ENCODE data around the gene SEMA6B.

Gene SEMA6B

GRCh38 chr19:4559569-4559968 is at the start of gene SEMA6B:
TSS of gene SEMA6B (minus strand) at chr19:4559684. CDS start at chr19:4558457, 1,227 bp downstream.
- Histone ChIP-seq H3K27me3 (ENCODE audit: control insufficient read depth in 2 of 2, insufficient read depth in 2 of 2, low read length in 2 of 2) (no peaks in the 10 kb centered on the region), H3K27ac (ENCODE audit: low read depth in 2 of 2, low read length in 2 of 2) (peak within 1 kb of the TSS; percentile 46 to 58), H3K36me3 (ENCODE audit: control insufficient read depth in 2 of 2, insufficient read depth in 2 of 2, low read length in 2 of 2) (no peaks in the 10 kb centered on the region), H3K9me3 (ENCODE audit: control insufficient read depth in 2 of 2, low read length in 2 of 2) (no peaks in the 10 kb centered on the region), H3K9ac (ENCODE audit: low read depth in 1 of 2, low read length in 2 of 2) (peak within 1 kb of the TSS in 1 of 2 donors; percentile 37), H3K4me3 (ENCODE audit: low read length in 2 of 2) (peak within 1 kb of the TSS; percentile 6 to 56), H3K4me1 (ENCODE audit: control insufficient read depth in 2 of 2, insufficient read depth in 2 of 2, low read length in 2 of 2) (peaks cover 0 to 5% of the 10 kb centered on the region in 2 donors)

GRCh38 chr19:4606921-4607678 is 47.6 kb upstream of the SEMA6B start:
- Histone ChIP-seq H3K36me3 (ENCODE audit: control insufficient read depth in 2 of 2, insufficient read depth in 2 of 2, low read length in 2 of 2) (no peaks in the 10 kb centered on the region), H3K4me3 (ENCODE audit: low read length in 2 of 2) (no peak overlapping the region), H3K9me3 (ENCODE audit: control insufficient read depth in 2 of 2, low read length in 2 of 2) (no peaks in the 10 kb centered on the region), H3K9ac (ENCODE audit: low read depth in 1 of 2, low read length in 2 of 2) (no peak overlapping the region), H3K27me3 (ENCODE audit: control insufficient read depth in 2 of 2, insufficient read depth in 2 of 2, low read length in 2 of 2) (peaks cover 4 to 8% of the 10 kb centered on the region in 2 donors), H3K27ac (ENCODE audit: low read depth in 2 of 2, low read length in 2 of 2) (no peak overlapping the region), H3K4me1 (ENCODE audit: control insufficient read depth in 2 of 2, insufficient read depth in 2 of 2, low read length in 2 of 2) (no peaks in the 10 kb centered on the region)

- Histone ChIP-seq H3K9ac (ENCODE audit: low read depth in 1 of 2, low read length in 2 of 2) (no peak overlapping the region), H3K27ac (ENCODE audit: low read depth in 2 of 2, low read length in 2 of 2) (no peak overlapping the region), H3K4me3 (ENCODE audit: low read length in 2 of 2) (no peak overlapping the region), H3K9me3 (ENCODE audit: control insufficient read depth in 2 of 2, low read length in 2 of 2) (no peaks in the 10 kb centered on the region), H3K27me3 (ENCODE audit: control insufficient read depth in 2 of 2, insufficient read depth in 2 of 2, low read length in 2 of 2) (peaks cover 4 to 8% of the 10 kb centered on the region in 2 donors), H3K4me1 (ENCODE audit: control insufficient read depth in 2 of 2, insufficient read depth in 2 of 2, low read length in 2 of 2) (no peaks in the 10 kb centered on the region), H3K36me3 (ENCODE audit: control insufficient read depth in 2 of 2, insufficient read depth in 2 of 2, low read length in 2 of 2) (no peaks in the 10 kb centered on the region)
Observed at GRCh38 chr19:4606181-4606580, 46.7 kb upstream of the SEMA6B start.

GRCh38 chr19:4604912-4605311 is 45.4 kb upstream of the SEMA6B start:
- H3K9me3 ChIP-seq (ENCODE audit: control insufficient read depth in 2 of 2, low read length in 2 of 2), result no peaks in the 10 kb centered on the region
- peaks cover 8% of the 10 kb centered on the region in 2 donors for H3K27me3 ChIP-seq (ENCODE audit: control insufficient read depth in 2 of 2, insufficient read depth in 2 of 2, low read length in 2 of 2)
- no peaks in the 10 kb centered on the region for H3K4me1 ChIP-seq (ENCODE audit: control insufficient read depth in 2 of 2, insufficient read depth in 2 of 2, low read length in 2 of 2)
- no peak overlapping the region for H3K9ac ChIP-seq (ENCODE audit: low read depth in 1 of 2, low read length in 2 of 2)
- H3K36me3 ChIP-seq (ENCODE audit: control insufficient read depth in 2 of 2, insufficient read depth in 2 of 2, low read length in 2 of 2), result no peaks in the 10 kb centered on the region
- no peak overlapping the region for H3K4me3 ChIP-seq (ENCODE audit: low read length in 2 of 2)
- H3K27ac ChIP-seq (ENCODE audit: low read depth in 2 of 2, low read length in 2 of 2), result no peak overlapping the region

GRCh38 chr19:4602915-4603314 is 43.4 kb upstream of the SEMA6B start:
- peaks cover 11 to 13% of the 10 kb centered on the region in 2 donors for H3K27me3 ChIP-seq (ENCODE audit: control insufficient read depth in 2 of 2, insufficient read depth in 2 of 2, low read length in 2 of 2)
- H3K4me3 ChIP-seq (ENCODE audit: low read length in 2 of 2), result no peak overlapping the region
- H3K4me1 ChIP-seq (ENCODE audit: control insufficient read depth in 2 of 2, insufficient read depth in 2 of 2, low read length in 2 of 2), result no peaks in the 10 kb centered on the region
- H3K27ac ChIP-seq (ENCODE audit: low read depth in 2 of 2, low read length in 2 of 2), result no peak overlapping the region
- no peaks in the 10 kb centered on the region for H3K9me3 ChIP-seq (ENCODE audit: control insufficient read depth in 2 of 2, low read length in 2 of 2)
- no peak overlapping the region for H3K9ac ChIP-seq (ENCODE audit: low read depth in 1 of 2, low read length in 2 of 2)
- no peaks in the 10 kb centered on the region for H3K36me3 ChIP-seq (ENCODE audit: control insufficient read depth in 2 of 2, insufficient read depth in 2 of 2, low read length in 2 of 2)

- Histone ChIP-seq H3K27ac (ENCODE audit: low read depth in 2 of 2, low read length in 2 of 2) (no peak overlapping the region), H3K27me3 (ENCODE audit: control insufficient read depth in 2 of 2, insufficient read depth in 2 of 2, low read length in 2 of 2) (peaks cover 11 to 14% of the 10 kb centered on the region in 2 donors), H3K36me3 (ENCODE audit: control insufficient read depth in 2 of 2, insufficient read depth in 2 of 2, low read length in 2 of 2) (no peaks in the 10 kb centered on the region), H3K4me1 (ENCODE audit: control insufficient read depth in 2 of 2, insufficient read depth in 2 of 2, low read length in 2 of 2) (no peaks in the 10 kb centered on the region), H3K9me3 (ENCODE audit: control insufficient read depth in 2 of 2, low read length in 2 of 2) (no peaks in the 10 kb centered on the region), H3K4me3 (ENCODE audit: low read length in 2 of 2) (no peak overlapping the region), H3K9ac (ENCODE audit: low read depth in 1 of 2, low read length in 2 of 2) (no peak overlapping the region)
Observed at GRCh38 chr19:4602173-4602788, 42.8 kb upstream of the SEMA6B start.

- H3K4me1 ChIP-seq (ENCODE audit: control insufficient read depth in 2 of 2, insufficient read depth in 2 of 2, low read length in 2 of 2), result no peaks in the 10 kb centered on the region
- no peaks in the 10 kb centered on the region for H3K36me3 ChIP-seq (ENCODE audit: control insufficient read depth in 2 of 2, insufficient read depth in 2 of 2, low read length in 2 of 2)
- H3K4me3 ChIP-seq (ENCODE audit: low read length in 2 of 2), result no peak overlapping the region
- H3K27ac ChIP-seq (ENCODE audit: low read depth in 2 of 2, low read length in 2 of 2), result no peak overlapping the region
- no peaks in the 10 kb centered on the region for H3K9me3 ChIP-seq (ENCODE audit: control insufficient read depth in 2 of 2, low read length in 2 of 2)
- H3K27me3 ChIP-seq (ENCODE audit: control insufficient read depth in 2 of 2, insufficient read depth in 2 of 2, low read length in 2 of 2), result peaks cover 14 to 15% of the 10 kb centered on the region in 2 donors
- H3K9ac ChIP-seq (ENCODE audit: low read depth in 1 of 2, low read length in 2 of 2), result no peak overlapping the region
Observed at GRCh38 chr19:4600893-4601292, 41.4 kb upstream of the SEMA6B start.

GRCh38 chr19:4600082-4600481 is 40.6 kb upstream of the SEMA6B start:
- H3K9ac ChIP-seq (ENCODE audit: low read depth in 1 of 2, low read length in 2 of 2), result no peak overlapping the region
- H3K36me3 ChIP-seq (ENCODE audit: control insufficient read depth in 2 of 2, insufficient read depth in 2 of 2, low read length in 2 of 2), result no peaks in the 10 kb centered on the region
- no peak overlapping the region for H3K27ac ChIP-seq (ENCODE audit: low read depth in 2 of 2, low read length in 2 of 2)
- H3K4me3 ChIP-seq (ENCODE audit: low read length in 2 of 2), result no peak overlapping the region
- H3K4me1 ChIP-seq (ENCODE audit: control insufficient read depth in 2 of 2, insufficient read depth in 2 of 2, low read length in 2 of 2), result no peaks in the 10 kb centered on the region
- H3K9me3 ChIP-seq (ENCODE audit: control insufficient read depth in 2 of 2, low read length in 2 of 2), result no peaks in the 10 kb centered on the region
- H3K27me3 ChIP-seq (ENCODE audit: control insufficient read depth in 2 of 2, insufficient read depth in 2 of 2, low read length in 2 of 2), result peaks cover 14 to 15% of the 10 kb centered on the region in 2 donors

GRCh38 chr19:4598712-4599111 is 39.2 kb upstream of the SEMA6B start:
- H3K9ac ChIP-seq (ENCODE audit: low read depth in 1 of 2, low read length in 2 of 2), result no peak overlapping the region
- H3K36me3 ChIP-seq (ENCODE audit: control insufficient read depth in 2 of 2, insufficient read depth in 2 of 2, low read length in 2 of 2), result no peaks in the 10 kb centered on the region
- H3K4me3 ChIP-seq (ENCODE audit: low read length in 2 of 2), result no peak overlapping the region
- no peaks in the 10 kb centered on the region for H3K9me3 ChIP-seq (ENCODE audit: control insufficient read depth in 2 of 2, low read length in 2 of 2)
- H3K4me1 ChIP-seq (ENCODE audit: control insufficient read depth in 2 of 2, insufficient read depth in 2 of 2, low read length in 2 of 2), result no peaks in the 10 kb centered on the region
- no peak overlapping the region for H3K27ac ChIP-seq (ENCODE audit: low read depth in 2 of 2, low read length in 2 of 2)
- H3K27me3 ChIP-seq (ENCODE audit: control insufficient read depth in 2 of 2, insufficient read depth in 2 of 2, low read length in 2 of 2), result peaks cover 14 to 20% of the 10 kb centered on the region in 2 donors

- Histone ChIP-seq H3K4me1 (ENCODE audit: control insufficient read depth in 2 of 2, insufficient read depth in 2 of 2, low read length in 2 of 2) (no peaks in the 10 kb centered on the region), H3K27ac (ENCODE audit: low read depth in 2 of 2, low read length in 2 of 2) (no peak overlapping the region), H3K4me3 (ENCODE audit: low read length in 2 of 2) (peak overlapping the region in 1 of 2 donors; percentile 44), H3K9me3 (ENCODE audit: control insufficient read depth in 2 of 2, low read length in 2 of 2) (no peaks in the 10 kb centered on the region), H3K9ac (ENCODE audit: low read depth in 1 of 2, low read length in 2 of 2) (no peak overlapping the region), H3K27me3 (ENCODE audit: control insufficient read depth in 2 of 2, insufficient read depth in 2 of 2, low read length in 2 of 2) (peaks cover 14 to 20% of the 10 kb centered on the region in 2 donors), H3K36me3 (ENCODE audit: control insufficient read depth in 2 of 2, insufficient read depth in 2 of 2, low read length in 2 of 2) (no peaks in the 10 kb centered on the region)
Observed at GRCh38 chr19:4597975-4598671, 38.6 kb upstream of the SEMA6B start.

All from mucosa of rectum (tissue), 2 donors.